HG03045 (cell line): ENCODE results near the gene SBNO2.
"Not testable (repeated sequence)": the region's sequence is repeated elsewhere in the genome, so short reads cannot be mapped to it uniquely, and the experiment has no call there.

Experiments
- ATAC-seq: cut with Tn5 transposase; IDR thresholded peaks from one replicate; pipeline ENCODE4 v1.9.1; 2021; ENCODE audit warnings: mild to moderate bottlenecking, moderate library complexity; ENCODE audit not compliant: unreplicated experiment

SBNO2 gene

DNA sequence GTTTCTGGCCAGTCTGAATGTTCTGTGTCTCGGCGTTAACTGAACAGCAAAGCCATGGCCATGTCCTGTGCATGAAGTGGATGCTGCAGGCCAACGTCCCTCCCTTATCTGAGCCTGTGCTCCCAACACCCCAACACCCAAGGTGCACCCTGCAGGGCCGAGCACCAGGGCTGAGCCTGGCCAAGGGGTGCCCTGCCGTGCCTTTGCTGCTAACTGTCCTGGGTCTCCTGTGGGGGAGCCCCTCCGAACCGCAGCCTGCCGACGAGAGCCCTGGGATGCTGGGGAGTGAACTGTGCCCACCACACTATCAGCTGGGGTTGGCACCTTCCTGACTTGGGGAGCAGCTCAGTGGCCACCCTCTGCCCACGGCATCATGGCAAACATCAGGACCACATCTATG, 52.7 kb downstream of the SBNO2 start:
- no peak for ATAC-seq

DNA sequence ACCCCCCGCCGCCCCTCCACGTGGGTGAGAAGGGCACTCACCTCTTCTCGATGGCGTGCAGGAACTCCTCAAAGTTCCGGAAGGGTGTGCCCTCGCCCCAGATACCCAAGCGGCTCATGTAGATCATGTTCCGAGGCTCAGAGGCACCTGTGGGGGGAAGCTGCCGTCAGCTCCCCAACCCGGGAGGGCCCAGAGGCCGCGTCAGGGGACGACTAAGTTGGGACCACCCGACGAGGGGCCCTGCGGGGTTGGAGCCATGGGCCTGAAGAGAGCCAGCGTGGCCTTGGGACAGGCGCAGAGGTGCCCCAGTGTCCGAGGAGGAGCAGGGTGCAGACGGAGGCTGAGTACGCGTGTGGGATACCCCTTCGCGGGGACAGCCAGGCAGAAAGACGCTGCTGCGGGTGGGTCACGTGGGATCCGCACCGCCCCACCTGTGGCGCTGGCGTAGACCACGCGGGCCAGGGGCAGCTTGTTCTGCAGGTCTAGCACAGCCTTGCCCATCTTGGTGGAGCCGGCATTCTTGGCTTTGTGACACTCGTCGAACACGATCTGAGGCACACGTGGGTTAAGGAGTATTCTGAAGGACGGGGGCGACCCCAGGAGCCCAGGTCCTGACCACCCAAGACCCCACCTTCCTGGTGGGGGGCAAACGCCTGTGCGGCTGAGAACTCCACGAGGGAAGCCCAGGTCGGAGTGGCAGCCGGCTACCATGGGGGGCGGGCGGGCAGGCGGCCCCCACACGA, 54.4 kb downstream of the SBNO2 start:
- ATAC-seq: no peak

DNA sequence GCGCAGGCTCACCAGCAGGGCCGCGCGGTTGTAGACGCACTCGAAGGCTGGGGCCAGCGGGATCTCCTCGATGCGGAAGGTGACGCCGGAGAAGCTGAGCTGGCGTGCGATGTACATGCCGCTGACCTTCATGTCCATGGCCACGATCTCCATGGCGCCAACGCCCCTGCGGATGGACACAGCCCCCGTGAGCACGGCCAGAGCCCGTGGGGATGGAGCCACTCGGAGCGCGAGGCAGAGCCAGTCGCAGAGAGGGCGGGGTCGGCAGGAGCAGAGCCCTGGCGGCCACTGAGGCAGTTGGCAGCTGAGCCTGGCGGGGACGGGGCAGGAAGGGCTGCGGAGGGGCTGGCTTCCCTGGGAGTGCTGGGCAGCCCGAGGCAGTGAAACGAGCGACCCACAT, 55.1 kb downstream of the SBNO2 start:
- ATAC-seq: no peak

DNA sequence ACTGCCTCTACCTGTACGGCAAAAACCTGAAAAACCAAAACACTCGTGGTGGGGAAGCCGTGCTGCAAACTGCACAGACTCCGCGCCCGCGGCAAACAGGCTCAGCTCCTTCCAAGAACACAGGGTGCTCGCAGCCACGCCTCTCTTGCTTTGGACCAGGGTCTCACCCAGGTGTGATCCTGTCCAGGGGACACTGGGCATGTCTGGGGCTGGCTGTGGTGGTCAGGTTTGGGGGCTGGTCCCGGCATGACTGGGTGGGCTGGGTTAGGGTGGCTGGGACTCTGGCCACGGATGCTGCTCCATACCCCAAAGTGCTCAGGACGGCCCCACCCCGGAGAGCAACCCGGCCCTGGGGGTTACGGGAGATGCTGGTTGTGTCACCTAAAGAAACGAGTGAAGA, 56.4 kb downstream of the SBNO2 start:
- ATAC-seq: no peak

DNA sequence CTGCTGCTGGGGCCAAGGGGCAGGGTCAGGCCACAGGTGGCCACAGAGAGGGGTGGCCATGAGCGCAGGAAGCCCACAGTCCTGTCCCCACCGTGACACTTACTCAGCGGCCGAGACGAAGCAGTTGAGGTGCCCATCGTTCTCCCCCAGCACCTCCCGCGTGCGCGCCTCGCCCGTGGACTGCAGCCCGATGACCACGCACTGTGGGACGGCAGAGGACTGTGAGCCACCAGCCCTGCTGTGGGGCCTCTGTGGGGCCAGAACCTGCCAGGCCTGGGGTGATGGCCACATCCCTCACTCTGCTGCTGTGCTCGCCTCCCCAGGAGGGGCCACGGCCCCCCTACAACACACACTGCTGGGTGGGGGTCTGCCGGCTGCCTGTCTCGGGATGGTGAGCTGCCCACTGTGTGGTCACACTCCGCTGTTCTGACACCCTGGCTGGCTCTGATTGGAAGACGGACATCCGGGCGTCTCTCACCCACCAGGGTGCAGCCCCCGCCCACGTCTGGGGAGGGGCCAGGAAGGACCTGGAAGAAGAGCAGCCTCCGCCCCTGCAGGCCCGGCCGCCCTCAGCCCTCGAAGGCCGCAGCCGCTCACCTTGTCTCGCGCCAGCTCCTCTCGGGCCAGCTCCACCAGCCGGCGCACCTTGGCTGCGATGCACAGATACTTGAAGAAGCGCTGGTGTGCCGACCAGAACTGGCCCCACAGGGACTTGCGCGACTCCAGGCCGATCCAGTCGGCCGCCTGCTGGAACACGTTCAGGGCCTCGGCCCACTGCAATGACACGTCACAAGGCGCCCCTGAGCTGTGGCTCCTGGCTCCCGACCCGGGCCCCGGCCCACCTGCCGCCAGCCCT, 57.1 kb downstream of the SBNO2 start:
- ATAC-seq: no peak

DNA sequence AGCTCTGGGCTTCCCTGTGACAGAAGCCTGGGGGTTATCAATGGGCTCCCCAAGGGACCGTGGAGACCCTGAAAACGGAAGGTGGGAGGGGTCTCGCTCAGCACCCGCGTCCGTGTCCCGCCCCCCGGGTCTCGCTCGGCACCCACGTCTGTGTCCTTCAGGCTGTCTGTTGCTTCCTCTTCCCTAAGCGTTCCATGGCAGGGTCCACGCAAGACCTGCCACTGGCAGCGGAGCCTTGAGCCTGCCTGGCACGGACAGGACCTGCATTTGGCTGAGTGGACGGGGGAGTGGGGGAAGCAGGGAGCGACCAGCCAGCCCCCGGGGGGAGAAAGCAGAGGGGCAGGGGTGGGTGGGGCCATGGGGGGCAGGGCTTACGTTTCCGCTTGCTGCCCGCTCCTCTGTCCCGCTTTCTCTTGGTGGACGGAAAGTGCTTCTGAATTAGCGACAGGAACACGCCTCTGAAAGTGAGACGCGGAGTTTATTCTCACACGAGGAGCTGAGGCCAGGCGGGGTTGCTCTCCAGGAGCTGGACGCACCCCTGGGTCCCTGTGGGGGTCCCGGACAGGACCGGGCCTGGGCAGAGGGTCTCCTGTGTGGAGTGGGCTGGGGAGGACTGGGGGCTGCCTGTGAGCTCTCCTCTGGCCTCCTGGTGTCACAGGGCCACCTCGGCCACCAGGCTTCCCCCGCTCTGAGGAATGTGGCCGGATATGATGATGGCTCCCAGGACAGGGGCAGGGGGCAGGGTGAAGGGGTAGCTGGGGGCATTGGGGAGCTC, 58.2 kb downstream of the SBNO2 start:
- ATAC-seq: no peak

DNA sequence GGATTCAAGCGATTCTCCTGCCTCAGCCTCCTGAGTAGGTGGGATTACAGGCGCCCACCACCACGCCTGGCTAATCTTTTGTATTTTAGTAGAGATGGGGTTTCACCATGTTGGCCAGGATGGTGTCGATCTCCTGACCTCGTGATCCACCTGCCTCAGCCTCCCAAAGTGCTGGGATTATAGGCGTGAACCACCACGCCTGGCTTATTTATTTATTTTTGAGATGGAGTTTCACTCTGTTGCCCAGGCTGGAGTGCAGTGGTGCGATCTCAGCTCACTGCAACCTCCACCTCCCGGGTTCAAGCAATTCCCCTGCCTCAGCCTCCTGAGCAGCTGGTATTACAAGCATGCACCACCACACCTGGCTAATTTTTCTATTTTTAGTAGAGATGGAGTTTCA, 59.3 kb downstream of the SBNO2 start:
- not testable (repeated sequence) for ATAC-seq

DNA sequence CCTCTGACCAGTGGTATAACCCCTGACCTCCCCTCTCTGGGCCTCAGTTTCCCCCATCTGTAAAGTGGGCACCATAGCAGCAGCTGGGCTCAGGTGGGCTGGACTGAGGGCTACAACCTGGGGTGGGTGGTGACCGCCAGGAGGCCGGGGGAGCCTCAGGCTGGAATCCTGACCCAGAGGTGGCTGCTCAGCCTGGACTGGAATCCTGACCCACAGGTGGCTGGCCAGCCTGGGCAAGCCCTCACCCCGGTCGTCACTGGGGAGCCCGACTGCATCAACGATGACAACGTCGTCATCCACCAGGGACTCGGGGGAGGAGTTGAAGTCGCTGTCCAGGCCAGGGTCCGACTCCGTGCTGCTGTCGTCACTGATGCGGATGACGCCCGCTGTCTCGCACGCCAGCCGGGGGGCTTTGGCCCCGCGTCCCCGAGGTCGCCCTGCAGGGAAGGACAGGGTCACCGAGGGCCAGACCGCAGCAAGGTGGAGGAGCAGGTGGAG, 60.0 kb downstream of the SBNO2 start:
- no peak for ATAC-seq

DNA sequence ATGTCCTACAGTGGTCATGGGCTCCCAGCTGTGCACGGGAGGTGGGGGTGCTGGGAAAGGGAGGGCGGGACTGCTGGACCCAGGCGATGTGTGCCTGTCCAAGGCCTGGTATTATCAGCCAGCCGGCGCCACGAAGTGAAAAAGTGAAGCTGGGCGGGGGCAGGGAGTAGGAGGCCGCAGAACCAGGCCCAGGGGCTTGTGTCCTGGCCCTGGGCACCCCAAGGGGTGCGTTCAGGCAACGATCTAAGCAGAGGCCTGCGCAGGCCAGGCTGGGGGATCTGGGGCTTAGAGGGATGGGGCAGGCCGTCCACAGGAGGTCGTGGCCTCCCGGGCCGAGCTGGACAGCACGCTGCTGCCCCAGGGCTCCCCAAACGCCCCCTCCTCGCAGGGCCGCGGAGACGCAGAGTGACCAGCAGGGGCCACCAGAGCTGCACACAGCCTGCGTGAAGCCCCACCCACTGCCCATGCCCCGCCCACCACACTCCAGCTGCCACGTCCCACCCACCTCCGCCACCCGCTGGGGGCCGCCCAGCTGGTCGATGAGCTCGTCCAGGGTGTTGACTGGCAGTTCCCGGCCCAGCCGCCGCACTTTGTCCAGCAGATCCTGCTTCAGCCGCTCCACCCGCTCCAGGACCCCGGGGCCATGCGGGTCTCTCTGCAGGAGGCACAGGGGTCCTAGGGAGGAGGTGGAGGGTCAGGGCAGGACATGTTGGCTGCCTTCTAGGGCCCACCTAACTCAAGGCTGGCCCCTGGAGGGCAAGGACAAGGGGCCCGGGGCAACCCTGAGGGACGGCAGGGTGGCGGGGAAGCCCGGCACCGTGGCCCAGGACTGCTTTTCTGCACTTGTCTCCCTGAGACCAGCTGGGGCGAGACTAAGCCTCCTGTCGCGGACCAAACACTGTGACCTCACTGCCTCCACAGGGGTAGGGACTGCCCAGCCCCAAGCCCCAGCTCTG, 60.8 kb downstream of the SBNO2 start:
- ATAC-seq: no peak

DNA sequence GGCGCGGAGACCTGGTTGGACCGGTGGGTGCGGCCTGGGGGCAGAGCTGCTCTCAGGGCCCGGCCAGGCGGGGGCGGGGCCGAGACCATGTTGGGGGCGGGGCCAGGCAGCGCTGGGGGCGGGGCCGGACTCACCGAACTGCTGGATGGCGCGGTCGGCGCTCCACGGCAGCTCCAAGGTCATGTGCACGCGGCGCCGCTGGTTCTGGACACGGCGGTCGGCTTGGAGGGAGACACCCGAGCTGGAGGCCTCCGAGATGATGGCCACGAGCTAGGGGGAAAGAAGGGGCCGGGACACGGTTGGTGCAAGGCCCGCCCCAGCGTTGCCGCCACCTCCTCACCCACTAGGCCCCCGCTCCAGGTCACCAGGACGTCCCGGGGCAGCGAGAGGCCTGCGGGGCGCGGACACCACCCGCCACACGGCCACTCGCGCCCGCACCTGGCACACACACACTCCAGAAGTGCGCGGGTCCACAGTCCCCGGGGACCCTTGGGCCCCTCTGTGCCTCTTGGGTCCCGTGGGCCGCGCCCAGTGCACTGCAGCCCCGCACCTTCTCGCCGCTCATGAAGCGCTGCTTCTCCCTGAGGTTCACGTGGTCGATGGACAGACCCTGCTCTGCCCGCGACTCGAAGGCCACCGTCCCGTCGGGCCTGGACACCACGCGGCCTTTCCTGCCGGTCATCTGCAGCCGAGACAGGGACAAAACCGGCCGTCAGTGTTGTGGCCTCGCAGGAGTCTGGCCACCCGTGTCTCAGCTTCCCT, 61.6 kb downstream of the SBNO2 start:
- no peak for ATAC-seq

DNA sequence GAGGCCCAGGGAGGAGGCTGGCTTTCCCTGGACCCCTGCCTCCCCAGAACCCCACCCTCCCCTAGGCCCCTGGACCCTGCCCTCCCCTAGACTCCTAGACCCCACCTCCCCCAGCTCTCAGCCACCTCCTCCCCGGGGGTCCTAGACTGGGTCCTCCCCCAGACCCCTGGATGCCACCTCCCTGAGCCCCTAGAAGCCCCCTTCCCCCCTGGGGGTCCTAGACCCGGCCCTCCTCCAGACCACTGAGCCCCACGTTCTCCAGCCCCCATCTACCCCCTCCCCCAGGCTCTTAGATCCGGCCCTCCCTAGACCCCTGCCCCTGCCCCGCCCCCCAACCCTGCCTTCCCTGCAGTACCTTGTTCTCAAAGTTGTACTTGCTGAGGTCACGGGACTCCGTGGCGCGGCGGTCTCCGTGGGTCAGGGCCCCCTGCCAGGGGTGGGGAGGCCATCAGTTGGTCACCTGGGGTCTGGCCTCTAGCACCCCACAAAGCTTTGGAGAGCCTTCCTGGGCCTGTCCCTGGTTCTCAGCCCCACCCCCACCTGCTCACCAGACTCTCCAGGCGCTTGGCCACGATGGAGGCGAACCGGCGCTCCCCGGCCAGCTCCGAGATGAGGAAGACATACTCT, 62.3 kb downstream of the SBNO2 start:
- no peak for ATAC-seq

DNA sequence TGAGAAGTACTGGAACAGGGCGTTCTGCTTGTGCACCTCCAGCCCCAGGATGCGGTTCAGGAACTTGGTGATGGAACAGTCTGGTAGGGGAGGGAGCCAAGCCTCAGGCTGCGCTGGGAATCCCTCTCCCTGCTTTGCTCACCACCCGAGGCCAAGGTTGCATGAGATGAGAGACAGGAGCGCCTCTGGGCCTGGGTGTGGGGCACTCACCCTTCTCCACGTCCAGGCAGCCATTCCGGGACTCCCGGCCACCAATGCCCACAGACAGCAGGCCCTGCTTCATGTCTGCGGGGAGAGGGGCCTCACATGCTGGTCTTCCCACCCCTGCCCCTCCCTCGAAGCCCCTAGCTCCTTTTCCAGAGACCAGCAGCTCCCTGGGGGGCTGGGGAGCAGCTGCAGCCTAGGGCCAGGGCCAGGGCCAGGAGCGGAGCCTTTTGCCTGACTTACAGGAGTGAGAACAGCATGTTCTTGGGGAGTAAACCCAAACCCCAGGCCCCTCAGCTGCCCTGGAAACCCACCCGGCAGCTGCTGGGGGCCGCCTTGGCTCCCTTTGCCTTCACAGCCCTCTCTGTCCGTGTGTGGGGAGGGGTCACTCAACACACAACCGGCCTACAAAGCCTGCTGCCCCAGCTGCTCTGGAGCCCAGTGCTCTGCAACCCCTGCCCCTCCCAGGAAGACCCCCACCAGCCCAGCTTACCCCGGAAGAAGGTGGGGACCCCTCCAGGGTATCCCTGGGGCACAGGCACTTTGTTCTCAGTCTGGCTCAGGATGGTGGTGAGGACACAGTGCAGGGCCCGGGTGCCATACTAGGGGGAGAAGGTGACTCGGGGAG, 63.0 kb downstream of the SBNO2 start:
- no peak for ATAC-seq

DNA sequence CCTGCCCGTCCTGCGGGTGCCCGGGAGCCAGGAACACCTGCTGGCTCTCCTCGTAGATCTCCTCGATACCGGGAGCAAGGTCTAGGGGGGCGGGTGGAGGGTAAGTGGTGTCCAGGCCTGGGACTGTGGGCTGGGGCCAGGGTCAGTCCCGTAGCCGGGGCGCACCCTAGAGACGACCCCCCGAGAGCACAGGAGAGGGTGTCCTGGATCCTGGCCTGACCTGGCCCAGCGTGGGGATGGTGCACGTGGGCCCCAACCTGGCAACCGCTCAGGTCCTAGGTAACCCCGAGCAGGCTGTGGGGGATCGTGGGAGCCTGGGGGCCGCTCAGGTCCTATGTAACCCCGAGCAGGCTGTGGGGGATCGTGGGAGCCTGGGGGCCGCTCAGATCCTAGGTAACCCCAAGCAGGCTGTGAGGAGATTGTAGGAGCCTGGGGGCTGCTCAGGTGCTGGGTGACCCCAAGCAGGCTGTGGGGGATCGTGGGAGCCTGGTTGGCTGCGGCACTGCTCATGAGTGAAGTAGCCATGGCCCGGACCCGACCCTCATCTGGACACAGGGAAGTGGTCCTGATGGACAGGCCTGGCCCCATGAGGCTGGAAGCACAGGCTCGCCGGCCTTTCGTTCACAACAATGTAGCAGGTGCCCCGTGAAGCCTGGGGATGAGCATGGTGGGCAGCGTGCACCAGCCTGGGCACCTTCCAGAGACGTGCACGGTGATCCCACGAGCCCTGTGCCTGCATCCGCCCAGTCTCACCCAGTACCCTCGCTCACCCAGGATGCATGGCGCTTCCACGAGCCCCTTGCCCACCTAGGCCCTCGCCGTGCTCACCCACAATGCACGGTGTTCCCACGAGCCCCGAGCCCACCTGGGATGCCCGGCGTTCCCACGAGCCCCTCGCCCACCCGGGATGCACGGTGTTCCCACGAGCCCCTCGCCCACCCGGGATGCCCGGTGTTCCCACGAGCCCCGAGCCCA, 64.1 kb downstream of the SBNO2 start:
- ATAC-seq: no peak

DNA sequence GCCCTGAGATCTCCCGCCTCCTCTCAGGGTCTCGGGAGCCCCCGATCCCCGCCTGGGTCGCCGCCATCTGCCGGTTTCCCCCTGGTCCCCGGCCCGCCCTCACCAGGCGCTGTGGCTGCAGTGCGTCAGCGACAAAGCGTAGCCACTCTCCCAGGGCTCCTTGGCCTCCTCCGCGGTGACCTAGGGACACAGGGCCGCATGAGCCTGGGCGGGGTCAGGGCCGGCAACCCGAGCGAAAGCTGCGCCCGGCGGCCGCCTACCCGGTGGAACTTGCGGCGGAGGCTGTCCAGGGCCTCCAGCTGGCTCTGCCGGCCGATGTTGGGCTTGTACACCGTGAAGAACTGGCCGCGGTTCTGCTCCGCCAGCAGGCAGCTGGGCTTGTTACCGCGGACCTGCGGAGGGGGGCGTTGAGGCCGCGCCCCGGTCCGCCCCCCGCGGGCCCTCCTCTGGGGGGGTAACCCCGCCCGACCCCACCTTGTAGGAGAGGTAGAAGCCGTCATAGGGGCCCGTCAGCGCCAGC, 65.0 kb downstream of the SBNO2 start:
- ATAC-seq: no peak

DNA sequence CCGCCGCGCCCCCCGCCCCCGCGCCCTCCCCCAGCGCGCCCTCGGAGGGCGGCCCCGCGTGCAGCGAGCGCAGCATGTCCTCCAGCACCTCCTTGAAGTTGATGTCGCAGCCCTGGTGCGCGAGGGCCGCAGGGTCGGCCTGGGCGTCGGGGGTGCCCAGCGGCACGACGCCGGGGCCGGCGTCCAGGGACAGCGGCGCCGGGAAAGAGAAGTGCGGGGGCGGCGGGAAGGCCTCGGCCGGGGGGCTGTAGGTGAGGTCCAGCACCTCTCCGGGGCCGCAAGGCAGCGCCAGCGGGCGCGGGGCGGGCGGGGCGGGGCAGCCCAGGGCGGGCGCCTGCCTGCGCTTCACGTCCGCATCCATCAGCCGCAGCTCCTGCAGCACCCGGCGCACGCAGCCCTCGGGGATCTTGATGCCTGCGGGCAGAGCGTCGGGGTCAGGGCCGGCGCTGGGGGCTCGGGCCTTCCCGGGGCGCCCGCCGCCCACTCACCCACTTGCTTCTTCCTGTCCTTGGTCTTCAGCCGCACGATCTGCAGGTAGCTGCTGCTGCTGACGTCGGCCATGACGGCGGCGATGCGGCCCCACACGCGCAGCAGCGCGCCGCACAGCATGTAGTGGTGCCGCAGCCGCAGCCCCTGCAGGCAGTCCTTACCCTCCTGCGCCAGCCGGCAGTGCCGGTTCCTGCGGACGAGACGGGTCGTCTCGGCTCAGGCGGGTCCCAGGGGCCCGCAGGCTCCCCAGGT, 65.6 kb downstream of the SBNO2 start:
- no peak for ATAC-seq

DNA sequence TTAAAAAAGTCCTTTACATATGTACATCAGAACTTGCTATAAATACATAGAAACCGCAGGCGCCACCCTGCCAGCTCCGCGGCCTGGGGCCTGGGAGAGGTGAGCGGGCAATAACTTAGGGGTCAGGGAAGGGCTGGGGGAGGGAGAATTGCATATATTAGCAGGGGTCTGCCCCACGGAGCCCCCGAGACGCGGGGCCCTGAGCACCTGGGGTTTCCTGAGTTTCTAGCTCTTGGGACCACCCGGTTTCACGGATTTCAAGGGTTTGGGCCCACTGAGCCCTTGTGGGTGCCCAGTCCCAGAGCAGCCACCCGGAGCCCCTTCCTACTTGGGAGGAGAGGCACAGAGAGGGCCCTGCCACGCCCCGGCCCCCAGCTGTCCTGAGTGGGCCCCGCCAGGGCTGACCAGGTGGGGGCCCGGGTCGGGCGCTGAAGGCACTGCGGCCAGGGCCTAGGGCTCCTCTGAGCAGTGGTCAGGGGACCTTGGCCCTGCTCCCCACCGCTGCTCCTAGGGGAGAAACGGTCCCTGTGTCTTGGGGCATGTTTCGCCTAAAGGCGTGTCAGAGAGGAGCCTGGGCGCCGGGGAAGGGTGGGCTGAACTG, 66.3 kb downstream of the SBNO2 start:
- ATAC-seq: no peak
